H1 (cell line): ENCODE measurements around the gene CEP85. TPM values are rescaled to one million over a fixed set of nuclear protein-coding genes. Genes with fewer than 3 reads are reported as not detected.

Experiments used
- CTCF ChIA-PET: fragments of 300-600 bp; sonication (Branson Sonifier 250); formaldehyde crosslinking; loops from one replicate; lab custom pipeline; 2021; ENCODE audit not compliant: partially characterized antibody; lab: Charles Lee
- POLR2A ChIA-PET: fragments of 300-600 bp; sonication (Branson Sonifier 250); formaldehyde crosslinking; loops from one replicate; lab custom pipeline; 2021; ENCODE audit warnings: inconsistent platforms; ENCODE audit not compliant: partially characterized antibody; lab: Charles Lee
- DNase-seq, 2 experiments: peaks; one replicate each; pipeline versions ENCODE4 v3.0.0 to v3.0.0-alpha.2; 2010 to 2022; ENCODE audit warnings: low spot score in 2 of 2, low read depth in 1 of 2, mixed read lengths in 1 of 2
- FAIRE-seq: peaks from 2 replicates; lab custom pipeline; 2011; peaks lifted over from hg19 to GRCh38; lab: Jason Lieb, UNC
- H2AFZ ChIP-seq: 2 replicates; pipeline ENCODE4 v1.8.1; 2012; ENCODE audit warnings: low read length, inconsistent platforms
- H2AK5ac ChIP-seq: 2 replicates; pipeline ENCODE4 v1.6.1; 2013; ENCODE audit warnings: low read depth, low read length
- H2BK120ac ChIP-seq: replicated peaks from 2 replicates; pipeline ENCODE3; 2013; ENCODE audit warnings: low read depth, low read length, inconsistent platforms
- H2BK12ac ChIP-seq: 2 replicates; pipeline ENCODE4 v1.6.1; 2013; ENCODE audit warnings: low read depth, low read length
- H2BK15ac ChIP-seq: 2 replicates; pipeline ENCODE4 v1.6.1; 2013; ENCODE audit warnings: low read length
- H2BK20ac ChIP-seq: 2 replicates; pipeline ENCODE4 v1.6.1; 2013; ENCODE audit warnings: low read length
- H2BK5ac ChIP-seq: 2 replicates; pipeline ENCODE4 v1.6.1; 2013; ENCODE audit warnings: low read depth, low read length
- H3K14ac ChIP-seq: 2 replicates; pipeline ENCODE4 v1.6.1; 2013; ENCODE audit warnings: inconsistent platforms; ENCODE audit not compliant: insufficient read length
- H3K18ac ChIP-seq: 2 replicates; pipeline ENCODE4 v1.6.1; 2013; ENCODE audit warnings: low read length; ENCODE audit errors: extremely low read depth
- H3K23ac ChIP-seq: 2 replicates; pipeline ENCODE4 v1.6.1; 2013; ENCODE audit warnings: inconsistent platforms; ENCODE audit not compliant: insufficient read length
- H3K23me2 ChIP-seq: 2 replicates; pipeline ENCODE4 v1.6.1; 2013; ENCODE audit warnings: low read depth, low read length
- H3K27ac ChIP-seq: 2 replicates; pipeline ENCODE4 v1.6.1; 2011; ENCODE audit warnings: low read depth, low read length, inconsistent platforms
- H3K27me3 ChIP-seq, 4 experiments: replicated peaks in 1 of 4; 1 replicate in 1 of 4; 2 replicates in 3 of 4; pipeline versions ENCODE4 v1.6.1 to v1.8.1; 2011 to 2013; ENCODE audit warnings: low read length in 3 of 4, mild to moderate bottlenecking in 3 of 4, inconsistent platforms in 2 of 4, mixed read lengths in 2 of 4, moderate library complexity in 1 of 4; ENCODE audit not compliant: control insufficient read depth in 3 of 4, insufficient read depth in 3 of 4; ENCODE audit errors: extremely low read depth in 1 of 4
- H3K36me3 ChIP-seq, 4 experiments: 2 replicates each; pipeline versions ENCODE4 v1.6.1 to v1.8.1; 2011 to 2013; ENCODE audit warnings: mild to moderate bottlenecking in 4 of 4, low read length in 3 of 4, moderate library complexity in 2 of 4, control low read depth in 1 of 4, inconsistent platforms in 1 of 4; ENCODE audit not compliant: insufficient read depth in 4 of 4, control insufficient read depth in 2 of 4
- H3K4ac ChIP-seq: replicated peaks from 2 replicates; pipeline ENCODE3; 2013; ENCODE audit warnings: low read length, low read depth, mixed read lengths, inconsistent platforms; ENCODE audit not compliant: insufficient read length
- H3K4me1 ChIP-seq, 4 experiments: replicated peaks in 1 of 4; 1 replicate in 1 of 4; 2 replicates in 3 of 4; pipeline versions ENCODE4 v1.6.1 to v1.8.1; 2011 to 2013; ENCODE audit warnings: low read length in 3 of 4, inconsistent platforms in 2 of 4, mixed read lengths in 1 of 4; ENCODE audit not compliant: insufficient read depth in 4 of 4, control insufficient read depth in 3 of 4
- H3K4me2 ChIP-seq, 2 experiments: 2 replicates each; pipeline versions ENCODE4 v1.6.1 to v1.8.1; 2011 to 2013; ENCODE audit warnings: low read depth in 2 of 2, low read length in 2 of 2, control low read depth in 1 of 2, inconsistent platforms in 1 of 2, mild to moderate bottlenecking in 1 of 2; ENCODE audit not compliant: insufficient read depth in 1 of 2
- H3K4me3 ChIP-seq, 4 experiments: fragments of 200-600, 300-600 bp in 1 of 4; sonication (generic), shearing (Covaris generic), sonication (Bioruptor Twin) in 1 of 4; 2 replicates each; pipeline versions ENCODE4 v1.5.1 to v1.8.1; 2011 to 2016; ENCODE audit warnings: low read length in 4 of 4, low read depth in 3 of 4, control low read depth in 2 of 4, inconsistent platforms in 2 of 4, mild to moderate bottlenecking in 2 of 4, mixed read lengths in 1 of 4, moderate library complexity in 1 of 4; ENCODE audit not compliant: insufficient read depth in 2 of 4; ENCODE audit errors: extremely low read depth in 1 of 4
- H3K56ac ChIP-seq: replicated peaks from 2 replicates; pipeline ENCODE3; 2013; ENCODE audit warnings: low read depth, mild to moderate bottlenecking, mixed read lengths, low read length, inconsistent platforms; ENCODE audit not compliant: insufficient read length
- H3K79me1 ChIP-seq: 2 replicates; pipeline ENCODE4 v1.6.1; 2013; ENCODE audit warnings: low read depth, low read length, control low read depth
- H3K79me2 ChIP-seq, 2 experiments: 2 replicates each; pipeline versions ENCODE4 v1.6.1 to v1.8.1; 2012 to 2013; ENCODE audit warnings: low read length in 2 of 2, mild to moderate bottlenecking in 2 of 2, inconsistent platforms in 1 of 2; ENCODE audit not compliant: insufficient read depth in 2 of 2, control insufficient read depth in 1 of 2
- H3K9ac ChIP-seq, 4 experiments: replicated peaks in 1 of 4; 1 replicate in 1 of 4; 2 replicates in 3 of 4; pipeline versions ENCODE4 v1.6.1 to v1.8.1; 2011 to 2013; ENCODE audit warnings: low read depth in 3 of 4, low read length in 3 of 4, control low read depth in 2 of 4, mild to moderate bottlenecking in 2 of 4, moderate library complexity in 2 of 4, inconsistent platforms in 1 of 4; ENCODE audit errors: extremely low read depth in 1 of 4
- H3K9me3 ChIP-seq, 2 experiments: 2 replicates each; pipeline versions ENCODE4 v1.6.1 to v1.8.1; 2012 to 2013; ENCODE audit warnings: mild to moderate bottlenecking in 2 of 2, moderate library complexity in 2 of 2, control low read depth in 1 of 2, inconsistent platforms in 1 of 2, low read depth in 1 of 2, low read length in 1 of 2, mixed read lengths in 1 of 2; ENCODE audit not compliant: insufficient read depth in 2 of 2
- H4K20me1 ChIP-seq, 2 experiments: replicated peaks in 1 of 2; 2 replicates each; pipeline versions ENCODE3 to v1.8.1; 2011 to 2013; ENCODE audit warnings: inconsistent platforms in 2 of 2, low read length in 2 of 2, mild to moderate bottlenecking in 1 of 2; ENCODE audit not compliant: insufficient read depth in 2 of 2, control insufficient read depth in 1 of 2
- H4K5ac ChIP-seq: 2 replicates; pipeline ENCODE4 v1.6.1; 2013; ENCODE audit warnings: low read length, low read depth, mixed read lengths, inconsistent platforms; ENCODE audit not compliant: insufficient read length
- H4K8ac ChIP-seq: 2 replicates; pipeline ENCODE4 v1.8.0; 2013; ENCODE audit warnings: mild to moderate bottlenecking, moderate library complexity, low read length, inconsistent platforms; ENCODE audit not compliant: insufficient read depth; ENCODE audit errors: extremely low read depth
- H4K91ac ChIP-seq: replicated peaks from 2 replicates; pipeline ENCODE3; 2013; ENCODE audit warnings: low read length, mixed read lengths, inconsistent platforms; ENCODE audit not compliant: insufficient read length
- BCL11A ChIP-seq, 2 experiments: IDR thresholded peaks; one replicate each; pipeline ENCODE4 v1.6.1; 2011; ENCODE audit warnings: low read depth in 2 of 2, low read length in 2 of 2, mild to moderate bottlenecking in 2 of 2
- CEBPB ChIP-seq: IDR thresholded peaks from 2 replicates; pipeline ENCODE4 v1.6.1; 2012; ENCODE audit warnings: low read depth, low read length
- CHD2 ChIP-seq: IDR thresholded peaks from 2 replicates; pipeline ENCODE4 v1.6.1; 2012; ENCODE audit warnings: low read length, improper control_type of control experiment
- CTBP2 ChIP-seq: IDR thresholded peaks from 2 replicates; pipeline ENCODE4 v1.7.0; 2011; ENCODE audit warnings: borderline replicate concordance, mild to moderate bottlenecking, moderate library complexity, mixed read lengths, low read length; ENCODE audit not compliant: insufficient read depth, insufficient read length
- MAFK ChIP-seq: IDR thresholded peaks from 2 replicates; pipeline ENCODE4 v1.6.1; 2012; ENCODE audit warnings: low read depth, mild to moderate bottlenecking, improper control_type of control experiment, low read length
- POLR2A ChIP-seq, 2 experiments: IDR thresholded peaks; 1 replicate in 1 of 2; 2 replicates in 1 of 2; pipeline ENCODE4 v1.6.1; 2011; ENCODE audit warnings: low read depth in 2 of 2, low read length in 2 of 2, mild to moderate bottlenecking in 2 of 2; ENCODE audit errors: control extremely low read depth in 1 of 2
- POU5F1 ChIP-seq: IDR thresholded peaks from 2 replicates; pipeline ENCODE4 v1.6.1; 2011; ENCODE audit warnings: low read depth, mild to moderate bottlenecking, low read length, moderate library complexity
- SAP30 ChIP-seq: fragments of 300-600 bp; sonication (generic); IDR thresholded peaks from 2 replicates; pipeline ENCODE4 v1.7.1; 2012; ENCODE audit warnings: low read length, moderate library complexity, mild to moderate bottlenecking, inconsistent platforms; ENCODE audit not compliant: insufficient read depth, insufficient replicate concordance
- SP4 ChIP-seq: IDR thresholded peaks from 2 replicates; pipeline ENCODE4 v1.6.1; 2012; ENCODE audit warnings: low read length, inconsistent platforms
- SUZ12 ChIP-seq: fragments of 200-600 bp; sonication (generic); IDR thresholded peaks from 2 replicates; pipeline ENCODE4 v1.6.1; 2012; ENCODE audit warnings: mild to moderate bottlenecking, inconsistent platforms, low read length, moderate library complexity, mixed read lengths
- TAF1 ChIP-seq: IDR thresholded peaks from 2 replicates; pipeline ENCODE4 v1.6.1; 2011; ENCODE audit warnings: mild to moderate bottlenecking, low read depth, low read length
- TBP ChIP-seq: IDR thresholded peaks from 2 replicates; pipeline ENCODE4 v1.6.1; 2011; ENCODE audit warnings: low read depth, low read length, improper control_type of control experiment
- TEAD4 ChIP-seq: IDR thresholded peaks from 2 replicates; pipeline ENCODE4 v1.6.1; 2012; ENCODE audit warnings: low read depth, low read length, inconsistent platforms, mixed read lengths
- WGBS, 2 experiments: shearing (Covaris generic) in 1 of 2; methylation state at CpG; one replicate each; pipeline versions ENCODE4 v1.1.6 to v1.1.7; 2013 to 2015; ENCODE audit warnings: low lambda C conversion rate in 2 of 2, mixed read lengths in 2 of 2, inconsistent platforms in 1 of 2, low coverage in 1 of 2, missing lambda C conversion rate in 1 of 2; ENCODE audit not compliant: insufficient replicate concordance in 2 of 2, insufficient coverage in 1 of 2, insufficient read length in 1 of 2; ENCODE audit errors: extremely low coverage in 1 of 2, missing lambda C conversion rate in 1 of 2; 5-methylcytosine and 5-hydroxymethylcytosine counted together
- polyA plus RNA-seq, 7 experiments: library from polyadenylated mRNA; depleted of rRNA in 3 of 7; stranded (reverse) in 5 of 7; unstranded in 2 of 7; fragments of >200 nt in 5 of 7; fragments of 200-250 nt in 2 of 7; gene quantifications; 1 replicate in 5 of 7; 2 replicates in 1 of 7; 4 replicates in 1 of 7; pipeline versions ENCODE4 v1.2.1 to v1.2.3, GENCODE V29; 2011 to 2013; ENCODE audit warnings: missing spikeins in 2 of 7, mixed read lengths in 2 of 7
- total RNA-seq: library from RNA; stranded (reverse); fragmentation: NEBNext Ultra II Directional; extraction: Animal tissue kit (Norgen Biotek cat#: 25700); gene quantifications from 2 replicates; pipeline ENCODE4 v1.2.1, GENCODE V29; 2021
- TF ChIP-seq, protein P1 (sequence below): IDR thresholded peaks from 2 replicates; pipeline ENCODE4 v1.6.1; 2011; ENCODE audit warnings: low read depth, mild to moderate bottlenecking, low read length; ENCODE audit not compliant: insufficient read depth

Gene CEP85
- total and polyA plus RNA-seq, 2 of the 8 experiments (the other 6 are each of a cell fraction or from before 2014, with no cell fraction given), result 40.4 to 43.7 TPM

GRCh38 chr1:26210147-26210870 is 23.7 kb upstream of the CEP85 start:
- Histone ChIP-seq H2BK15ac (no peak overlapping the region), H4K8ac (no peak overlapping the region), H3K14ac (no peak overlapping the region), H3K23me2 (no peaks in the 10 kb centered on the region), H2AK5ac (no peak overlapping the region), H4K20me1 (no peaks in the 10 kb centered on the region), H3K79me1 (no peaks in the 10 kb centered on the region), H3K9me3 (no peaks in the 10 kb centered on the region), H3K4me2 (no peak overlapping the region), H3K18ac (no peak overlapping the region), H3K56ac (no peak overlapping the region), H3K27me3 (no peaks in the 10 kb centered on the region), H3K27ac (no peak overlapping the region), H3K4ac (no peak overlapping the region), H2AFZ (no peak overlapping the region), H3K79me2 (no peaks in the 10 kb centered on the region), H4K5ac (no peak overlapping the region), H2BK12ac (no peak overlapping the region), H3K23ac (no peak overlapping the region), H2BK5ac (no peak overlapping the region), H2BK20ac (no peak overlapping the region), H3K36me3 (no peaks in the 10 kb centered on the region), H4K91ac (no peak overlapping the region), H3K9ac (no peak overlapping the region), H2BK120ac (no peak overlapping the region), H3K4me3 (no peak overlapping the region), H3K4me1 (no peaks in the 10 kb centered on the region)
- FAIRE-seq (no peak), DNase-seq (no peak)
- ChIA-PET POLR2A (interaction anchor here (1.2 kb wide), 1 partner anchor 10 kb away, joined by 6 read pairs; no protein-coding TSS in a partner anchor), CTCF (interaction anchor here (0.6 to 1.7 kb wide), 8 partner anchors 9 to 193 kb away, joined by 3 to 5 read pairs (median 3); partner anchors contain the start of genes CATSPER4 and SH3BGRL3)
- 81% methylated on average over 5 of the region's 5 CpGs; no CpG with 5 or more reads in 1 of the 2 experiments for WGBS, 2 experiments
- TF ChIP-seq BCL11A (IDR thresholded peaks at IDR 0.05; ENCODE audit: low read depth in 2 of 2, low read length in 2 of 2) (no peak), SUZ12 (no peak), SP4 (no peak), TBP (no peak), CTBP2 (no peak), CEBPB (no peak), CHD2 (no peak), POLR2A (IDR thresholded peaks at IDR 0.05; ENCODE audit: control extremely low read depth in 1 of 2, low read depth in 2 of 2, low read length in 2 of 2) (no peak), SAP30 (no peak), TEAD4 (no peak), TAF1 (no peak), POU5F1 (no peak), MAFK (no peak)
- TF ChIP-seq, protein P1, sequence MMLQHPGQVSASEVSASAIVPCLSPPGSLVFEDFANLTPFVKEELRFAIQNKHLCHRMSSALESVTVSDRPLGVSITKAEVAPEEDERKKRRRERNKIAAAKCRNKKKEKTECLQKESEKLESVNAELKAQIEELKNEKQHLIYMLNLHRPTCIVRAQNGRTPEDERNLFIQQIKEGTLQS, result no peak
